Naive B cell (primary cell): ENCODE results near the gene TEX264. TPM values are rescaled to one million over a fixed set of nuclear protein-coding genes. Genes with fewer than 3 reads are reported as not detected.
"Not testable (repeated sequence)": the region's sequence is repeated elsewhere in the genome, so short reads cannot be mapped to it uniquely, and the experiment has no call there.

Source experiments
- ATAC-seq, 2 donors: fragments of 150-1000 bp; cut with Tn5 transposase; 2 replicates each; pipeline ENCODE4 v1.10.0; 2021; ENCODE audit warnings: low read depth in 2 of 2, mild to moderate bottlenecking in 2 of 2, moderate library complexity in 2 of 2
- DNase-seq: peaks from one replicate; pipeline ENCODE4 v3.0.0; 2022
- H3K27ac Mint-ChIP-seq, 6 donors: one replicate each; pipeline ENCODE4 v1.8.0; 2020 to 2022; ENCODE audit warnings: mild to moderate bottlenecking in 6 of 6, mixed read lengths in 6 of 6, moderate library complexity in 5 of 6, inconsistent platforms in 2 of 6
- H3K27me3 Mint-ChIP-seq, 3 donors: one replicate each; pipeline ENCODE4 v1.8.0; 2021 to 2022; ENCODE audit warnings: mixed read lengths in 3 of 3, mild to moderate bottlenecking in 1 of 3
- H3K36me3 Mint-ChIP-seq, 2 donors: one replicate each; pipeline ENCODE4 v1.8.0; 2020 to 2022; ENCODE audit warnings: mixed read lengths in 2 of 2, inconsistent platforms in 1 of 2, mild to moderate bottlenecking in 1 of 2
- H3K4me1 Mint-ChIP-seq, 3 donors: one replicate each; pipeline ENCODE4 v1.8.0; 2020 to 2022; ENCODE audit warnings: mixed read lengths in 3 of 3, inconsistent platforms in 1 of 3, mild to moderate bottlenecking in 1 of 3, moderate library complexity in 1 of 3
- H3K4me3 Mint-ChIP-seq, 8 donors: one replicate each; pipeline ENCODE4 v1.8.0; 2020 to 2022; ENCODE audit warnings: mild to moderate bottlenecking in 8 of 8, mixed read lengths in 8 of 8, moderate library complexity in 8 of 8, inconsistent platforms in 2 of 8
- H3K9me3 Mint-ChIP-seq, 7 donors: one replicate each; pipeline ENCODE4 v1.8.0; 2020 to 2022; ENCODE audit warnings: mixed read lengths in 7 of 7, mild to moderate bottlenecking in 5 of 7, inconsistent platforms in 2 of 7, moderate library complexity in 1 of 7
- polyA plus RNA-seq, 6 donors: library from polyadenylated mRNA; unstranded; fragments of 300-500 nt; fragmentation: Illumina TruSeq; gene quantifications; one replicate each; pipeline ENCODE4 v1.2.3, GENCODE V29; 2021; ENCODE audit warnings: low read depth in 6 of 6

Gene TEX264, protein sequence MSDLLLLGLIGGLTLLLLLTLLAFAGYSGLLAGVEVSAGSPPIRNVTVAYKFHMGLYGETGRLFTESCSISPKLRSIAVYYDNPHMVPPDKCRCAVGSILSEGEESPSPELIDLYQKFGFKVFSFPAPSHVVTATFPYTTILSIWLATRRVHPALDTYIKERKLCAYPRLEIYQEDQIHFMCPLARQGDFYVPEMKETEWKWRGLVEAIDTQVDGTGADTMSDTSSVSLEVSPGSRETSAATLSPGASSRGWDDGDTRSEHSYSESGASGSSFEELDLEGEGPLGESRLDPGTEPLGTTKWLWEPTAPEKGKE
- polyA plus RNA-seq = 100 to 1,000 TPM in 2 of 6 donors, 10 to 100 TPM in 4; 69.7 to 101 (median 87.2) TPM

DNA sequence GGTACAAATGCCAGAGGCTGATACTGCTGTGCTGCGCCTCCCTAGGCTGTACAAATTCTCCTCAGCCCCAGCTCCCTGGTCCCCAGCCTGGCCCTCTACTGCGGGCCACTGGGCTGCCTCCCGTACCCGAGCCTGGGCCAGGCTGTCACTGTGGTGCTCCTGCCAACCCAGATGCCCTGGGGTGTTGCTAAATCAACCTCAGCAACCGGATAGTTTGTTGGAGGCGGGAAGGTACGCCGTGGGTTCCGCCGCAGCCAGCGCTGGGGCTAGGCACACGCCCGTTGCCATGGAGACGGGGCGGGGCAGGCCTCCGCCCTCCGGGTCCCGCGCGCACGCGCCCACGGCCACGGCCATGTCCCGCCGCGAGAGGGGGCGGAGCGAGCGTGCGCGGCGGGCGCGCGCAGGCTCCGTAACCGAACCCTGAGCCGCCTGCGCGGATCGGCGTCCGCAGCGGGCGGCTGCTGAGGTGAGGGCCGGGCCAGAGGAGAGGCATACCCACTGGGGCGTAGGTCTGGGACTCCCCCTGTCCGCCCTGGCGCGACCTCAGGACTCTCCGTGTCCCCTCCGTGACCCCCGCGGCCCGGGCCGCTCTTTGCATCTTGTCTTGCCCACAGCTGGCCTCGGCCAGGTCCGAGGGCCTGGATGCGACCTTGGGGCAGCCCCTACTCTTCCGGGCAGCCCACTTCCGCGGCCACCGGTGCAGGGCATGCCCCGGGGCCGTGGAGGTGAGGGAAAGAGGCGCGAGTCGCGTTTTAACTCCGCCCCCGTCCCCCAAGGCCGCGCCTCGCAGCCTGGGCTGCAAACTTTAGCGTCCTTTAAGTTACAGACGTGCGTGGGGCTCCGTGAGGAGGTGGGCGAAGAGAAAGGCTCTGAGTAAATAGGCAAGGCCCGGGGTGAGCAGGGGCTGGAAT is at the start of gene TEX264:
Gene TEX264, plus strand, starts transcription at position 430 of the 911 bp plus-strand sequence. CDS start 3,053 bp downstream, outside the sequence.
- Mint-ChIP-seq H3K4me1 (peaks cover 47 to 71% (median 62%) of the 10 kb centered on the region in 3 donors), H3K9me3 (no peaks in the 10 kb centered on the region)

DNA sequence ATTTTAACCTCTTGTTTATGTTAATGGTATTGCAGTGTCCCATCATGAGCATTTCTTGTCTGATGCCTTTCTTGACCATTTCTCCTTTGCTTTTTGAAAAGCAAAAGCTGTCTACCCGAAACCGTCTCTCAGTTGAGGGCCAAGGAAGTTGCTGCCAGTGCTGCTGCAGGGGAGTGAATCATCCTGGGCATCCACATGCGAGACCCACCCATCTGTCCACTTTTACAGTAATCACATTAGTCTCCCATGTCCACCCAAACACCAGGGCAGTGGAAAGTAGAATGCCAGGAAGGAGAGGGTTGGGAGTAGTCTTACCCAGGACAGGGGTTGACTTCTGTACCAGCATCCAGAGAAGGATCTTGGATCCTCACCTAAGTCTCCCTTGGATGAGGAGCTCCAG is 48.6 kb upstream of the TEX264 start:
- no peak for DNase-seq
- Mint-ChIP-seq H3K9me3 (no peaks in the 10 kb centered on the region), H3K27ac (no peak overlapping the region), H3K36me3 (peaks cover 1 to 2% of the 10 kb centered on the region in 2 donors), H3K27me3 (no peaks in the 10 kb centered on the region), H3K4me3 (no peak overlapping the region), H3K4me1 (peaks cover 4 to 36% (median 10%) of the 10 kb centered on the region in 3 donors)
- no peak for ATAC-seq

More for the DNA sequence above, at the start of gene TEX264:
- Mint-ChIP-seq H3K36me3 (peaks cover 0 to 7% of the 10 kb centered on the region in 2 donors), H3K4me3 (peak within 1 kb of the TSS; percentile 89 to 96 (median 94)), H3K27me3 (no peaks in the 10 kb centered on the region), H3K27ac (peak within 1 kb of the TSS; percentile 72 to 97 (median 96))
- peak; percentile 79 for ATAC-seq
- peak; percentile 92 for DNase-seq

DNA sequence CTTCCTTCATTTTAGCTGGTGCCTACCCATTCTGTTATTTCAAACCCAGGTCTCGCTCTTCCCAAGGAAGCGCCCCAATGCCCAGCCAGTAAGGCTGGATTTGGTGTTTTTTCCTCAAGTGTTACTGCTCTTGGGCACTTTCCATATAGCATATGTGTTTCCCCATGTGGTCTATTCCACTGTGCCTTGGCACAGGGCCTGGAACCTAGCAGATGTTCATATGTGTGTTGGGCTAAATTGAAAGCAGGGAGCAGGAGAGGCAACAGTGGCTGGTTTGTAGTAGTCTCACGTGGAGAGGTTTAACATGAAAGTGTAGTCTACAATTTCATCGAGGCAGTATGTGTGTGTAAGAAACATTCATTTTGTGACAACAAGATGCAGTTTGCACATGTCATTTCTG is 48.2 kb upstream of the TEX264 start:
- no peaks in the 10 kb centered on the region for H3K9me3 Mint-ChIP-seq
- H3K4me3 Mint-ChIP-seq = no peak overlapping the region
- H3K27ac Mint-ChIP-seq = peak overlapping the region in 1 of 6 donors; percentile 42
- H3K4me1 Mint-ChIP-seq = peaks cover 3 to 36% (median 10%) of the 10 kb centered on the region in 3 donors
- no peaks in the 10 kb centered on the region for H3K27me3 Mint-ChIP-seq
- ATAC-seq = no peak
- no peak for DNase-seq
- H3K36me3 Mint-ChIP-seq = peaks cover 4 to 6% of the 10 kb centered on the region in 2 donors

DNA sequence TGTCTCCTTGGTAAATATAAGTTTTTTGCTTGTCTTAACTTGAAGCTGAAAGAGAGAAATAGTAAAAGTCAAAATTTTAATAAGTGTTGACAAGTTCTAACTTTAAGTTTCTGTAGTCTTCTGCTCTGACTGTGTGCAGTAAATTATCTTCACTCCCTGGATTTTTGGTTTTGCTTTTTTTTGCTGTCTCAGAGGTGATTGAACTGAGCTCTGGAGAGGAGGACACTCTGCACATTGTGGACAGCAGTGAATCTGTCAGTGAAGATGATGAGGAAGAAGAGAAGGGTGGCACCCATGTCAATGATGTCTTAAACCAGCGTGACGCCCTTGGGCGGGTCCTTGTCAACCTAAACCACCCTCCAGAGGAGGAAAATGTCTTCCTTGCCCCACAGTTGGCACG is 40.5 kb upstream of the TEX264 start:
- peaks cover 0 to 2% (median 0%) of the 10 kb centered on the region in 7 donors for H3K9me3 Mint-ChIP-seq
- H3K27ac Mint-ChIP-seq = peak overlapping the region in 2 of 6 donors; percentile 6 to 47
- no peak for ATAC-seq
- no peaks in the 10 kb centered on the region for H3K27me3 Mint-ChIP-seq
- no peak overlapping the region for H3K4me3 Mint-ChIP-seq
- peaks cover 0 to 5% (median 0%) of the 10 kb centered on the region in 3 donors for H3K4me1 Mint-ChIP-seq
- no peak for DNase-seq
- peaks cover 31 to 47% of the 10 kb centered on the region in 2 donors for H3K36me3 Mint-ChIP-seq

DNA sequence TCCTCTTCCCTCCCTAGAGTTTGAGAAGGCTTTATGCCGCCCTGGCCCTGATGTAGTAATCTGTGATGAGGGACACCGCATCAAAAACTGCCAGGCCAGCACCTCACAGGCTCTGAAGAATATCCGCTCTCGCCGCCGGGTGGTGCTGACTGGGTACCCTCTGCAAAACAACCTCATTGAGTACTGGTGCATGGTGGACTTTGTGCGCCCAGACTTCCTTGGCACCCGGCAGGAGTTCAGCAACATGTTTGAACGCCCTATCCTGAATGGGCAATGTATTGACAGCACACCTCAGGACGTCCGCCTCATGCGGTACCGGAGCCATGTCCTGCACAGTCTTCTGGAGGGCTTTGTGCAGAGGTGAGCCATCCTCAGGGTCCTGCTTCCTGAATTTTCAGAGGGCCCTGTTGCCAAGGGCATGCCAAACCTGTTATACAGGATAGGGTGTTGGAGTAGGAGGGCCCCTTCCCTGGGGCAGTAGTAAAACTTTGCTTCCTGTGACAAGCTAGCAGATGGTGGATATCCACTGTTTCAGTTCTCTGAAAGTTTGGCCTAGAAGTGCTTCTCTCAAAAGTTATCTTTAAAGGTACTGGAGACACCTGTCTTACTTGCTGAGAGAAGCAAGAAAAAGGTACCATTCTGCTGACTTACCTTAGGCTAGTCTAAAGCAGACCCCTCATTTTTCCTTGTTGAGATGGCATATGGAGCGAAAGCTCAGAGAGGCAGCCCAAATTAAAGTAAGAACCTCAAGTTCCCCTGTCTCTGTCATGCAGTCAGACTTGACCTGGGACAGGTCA is 33.7 kb upstream of the TEX264 start:
- H3K36me3 Mint-ChIP-seq = peaks cover 43 to 44% of the 10 kb centered on the region in 2 donors
- H3K27ac Mint-ChIP-seq = peak overlapping the region in 1 of 6 donors; percentile 13
- DNase-seq = no peak
- no peaks in the 10 kb centered on the region for H3K9me3 Mint-ChIP-seq
- H3K4me3 Mint-ChIP-seq = peak overlapping the region in 1 of 8 donors; percentile 22
- no peak for ATAC-seq
- no peaks in the 10 kb centered on the region for H3K4me1 Mint-ChIP-seq
- H3K27me3 Mint-ChIP-seq = no peaks in the 10 kb centered on the region

DNA sequence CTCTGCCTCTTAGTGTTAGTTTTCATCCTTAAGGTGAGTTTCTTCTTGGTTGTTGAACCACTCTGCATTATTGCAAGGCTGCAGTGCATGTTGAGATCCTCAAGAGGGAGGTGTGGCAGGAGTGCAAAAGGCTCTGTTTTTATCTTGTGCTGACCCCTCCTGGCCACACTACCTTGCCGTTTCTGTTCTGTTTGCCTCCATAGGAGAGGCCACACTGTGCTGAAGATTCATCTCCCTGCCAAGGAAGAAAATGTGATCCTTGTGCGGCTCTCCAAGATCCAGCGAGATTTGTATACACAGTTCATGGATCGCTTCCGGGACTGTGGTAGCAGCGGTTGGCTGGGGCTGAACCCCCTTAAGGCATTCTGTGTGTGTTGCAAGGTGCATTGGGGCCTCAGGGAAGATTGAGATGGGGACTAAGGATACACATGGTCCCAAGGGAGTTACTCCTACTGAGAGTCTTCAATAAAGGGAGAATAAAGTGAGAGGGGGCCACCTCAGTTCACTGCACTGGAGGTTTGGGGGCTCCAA is 33.0 kb upstream of the TEX264 start:
- DNase-seq (peak; percentile 10), ATAC-seq (peak; percentile 35 to 41)
- Mint-ChIP-seq H3K36me3 (peaks cover 44% of the 10 kb centered on the region in 2 donors), H3K27ac (peak overlapping the region in 2 of 6 donors; percentile 13 to 79), H3K27me3 (no peaks in the 10 kb centered on the region), H3K4me1 (no peaks in the 10 kb centered on the region), H3K9me3 (no peaks in the 10 kb centered on the region), H3K4me3 (no peak overlapping the region)

DNA sequence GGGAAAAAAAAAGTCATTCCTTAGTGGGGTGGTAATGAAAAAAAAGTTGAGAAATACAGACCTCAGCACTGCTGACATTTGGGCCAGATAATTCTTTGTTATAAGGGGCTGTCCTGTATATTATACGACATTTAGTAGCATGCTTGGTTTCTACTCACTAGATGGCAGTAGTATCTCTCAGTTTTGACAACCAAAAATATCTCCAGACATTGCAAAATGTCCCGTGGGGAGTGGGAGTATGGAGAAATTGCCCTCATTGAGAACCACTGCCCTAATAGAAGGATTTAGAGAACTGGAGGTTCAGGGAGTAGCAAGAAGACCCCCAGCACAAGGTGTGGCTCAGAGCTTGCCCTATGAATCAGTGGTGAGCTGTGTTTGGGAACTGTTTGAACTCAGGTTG is 28.6 kb upstream of the TEX264 start:
- H3K4me3 Mint-ChIP-seq = no peak overlapping the region
- H3K36me3 Mint-ChIP-seq = peaks cover 53 to 56% of the 10 kb centered on the region in 2 donors
- ATAC-seq (no peak), DNase-seq (no peak)
- H3K27ac Mint-ChIP-seq = no peak overlapping the region
- H3K9me3 Mint-ChIP-seq = no peaks in the 10 kb centered on the region
- H3K27me3 Mint-ChIP-seq = no peaks in the 10 kb centered on the region
- H3K4me1 Mint-ChIP-seq = no peaks in the 10 kb centered on the region

DNA sequence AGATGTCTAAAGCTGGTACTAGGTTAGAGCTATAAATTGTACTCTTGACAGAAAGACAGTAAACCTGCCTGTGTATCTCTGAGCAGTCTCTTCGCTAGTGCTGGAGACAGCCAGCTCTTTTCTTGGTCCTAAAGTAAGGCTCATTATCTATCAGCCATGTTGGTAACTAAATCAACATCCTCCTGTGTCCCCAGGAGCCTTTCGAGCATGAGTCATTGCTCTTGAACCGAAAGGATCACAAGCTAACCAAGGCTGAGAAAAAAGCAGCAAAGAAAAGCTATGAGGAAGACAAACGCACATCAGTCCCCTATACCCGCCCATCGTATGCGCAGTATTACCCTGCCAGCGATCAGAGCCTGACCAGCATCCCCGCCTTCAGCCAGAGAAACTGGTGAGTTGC is 25.0 kb upstream of the TEX264 start:
- ATAC-seq = no peak
- Mint-ChIP-seq H3K4me1 (no peaks in the 10 kb centered on the region), H3K27ac (peak overlapping the region in 1 of 6 donors; percentile 24), H3K27me3 (no peaks in the 10 kb centered on the region), H3K9me3 (peaks cover 0 to 2% (median 0%) of the 10 kb centered on the region in 7 donors), H3K4me3 (no peak overlapping the region), H3K36me3 (peaks cover 55 to 56% of the 10 kb centered on the region in 2 donors)
- no peak for DNase-seq

DNA sequence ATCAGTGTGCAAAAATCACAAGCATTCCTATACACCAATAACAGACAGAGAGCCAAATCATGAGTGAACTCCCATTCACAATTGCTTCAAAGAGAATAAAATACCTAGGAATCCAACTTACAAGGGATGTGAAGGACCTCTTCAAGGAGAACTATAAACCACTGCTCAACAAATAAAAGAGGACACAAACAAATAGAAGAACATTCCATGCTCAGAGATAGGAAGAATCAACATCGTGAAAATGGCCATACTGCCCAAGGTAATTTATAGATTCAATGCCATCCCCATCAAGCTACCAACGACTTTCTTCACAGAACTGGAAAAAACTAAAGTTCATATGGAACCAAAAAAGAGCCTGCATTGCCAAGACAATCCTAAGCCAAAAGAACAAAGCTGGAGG is 18.9 kb upstream of the TEX264 start:
- Mint-ChIP-seq H3K27ac (peak overlapping the region in 1 of 6 donors; percentile 56), H3K36me3 (peaks cover 24 to 34% of the 10 kb centered on the region in 2 donors)
- ATAC-seq, H3K9me3 Mint-ChIP-seq, H3K4me3 Mint-ChIP-seq, H3K4me1 Mint-ChIP-seq, DNase-seq, H3K27me3 Mint-ChIP-seq: not testable (repeated sequence)

DNA sequence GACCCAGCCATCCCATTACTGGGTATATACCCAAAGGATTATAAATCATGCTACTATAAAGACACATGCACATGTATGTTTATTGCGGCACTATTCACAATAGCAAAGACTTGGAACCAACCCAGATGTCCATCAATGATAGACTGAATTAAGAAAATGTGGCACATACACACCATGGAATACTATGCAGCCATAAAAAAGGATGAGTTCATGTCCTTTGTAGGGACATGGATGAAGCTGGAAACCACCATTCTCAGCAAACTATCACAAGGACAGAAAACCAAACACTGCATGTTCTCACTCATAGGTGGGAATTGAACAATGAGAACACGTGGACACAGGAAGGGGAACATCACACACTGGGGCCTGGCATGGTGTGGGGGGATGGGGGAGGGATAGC is 17.6 kb upstream of the TEX264 start:
- not testable (repeated sequence) for H3K4me1 Mint-ChIP-seq, H3K9me3 Mint-ChIP-seq, DNase-seq, H3K4me3 Mint-ChIP-seq, ATAC-seq, H3K27ac Mint-ChIP-seq, H3K27me3 Mint-ChIP-seq
- H3K36me3 Mint-ChIP-seq = peaks cover 33 to 45% of the 10 kb centered on the region in 2 donors

DNA sequence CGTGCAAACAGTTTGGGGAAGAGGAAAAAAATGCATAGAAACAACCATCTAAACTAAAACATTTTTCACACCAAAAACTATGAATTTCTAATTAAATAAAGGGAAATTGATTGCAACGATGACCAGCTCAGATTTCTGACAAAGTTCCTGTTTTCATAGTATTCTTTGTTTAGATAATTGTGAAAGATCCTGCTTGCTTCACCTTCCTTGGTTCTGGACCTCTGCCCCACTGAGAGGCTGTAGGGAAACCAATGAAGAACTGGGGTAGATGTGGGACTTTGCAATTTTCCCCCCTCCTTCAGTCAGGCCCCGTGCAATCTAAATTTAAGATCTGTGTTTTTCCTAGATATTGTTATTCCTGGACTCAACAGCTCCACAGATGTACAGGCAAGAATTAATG is 13.8 kb upstream of the TEX264 start:
- H3K36me3 Mint-ChIP-seq = peaks cover 15 to 31% of the 10 kb centered on the region in 2 donors
- no peak overlapping the region for H3K4me3 Mint-ChIP-seq
- H3K9me3 Mint-ChIP-seq = peaks cover 0 to 6% (median 0%) of the 10 kb centered on the region in 7 donors
- ATAC-seq (no peak), DNase-seq (no peak)
- peak overlapping the region in 1 of 6 donors; percentile 81 for H3K27ac Mint-ChIP-seq
- no peaks in the 10 kb centered on the region for H3K27me3 Mint-ChIP-seq
- no peaks in the 10 kb centered on the region for H3K4me1 Mint-ChIP-seq

DNA sequence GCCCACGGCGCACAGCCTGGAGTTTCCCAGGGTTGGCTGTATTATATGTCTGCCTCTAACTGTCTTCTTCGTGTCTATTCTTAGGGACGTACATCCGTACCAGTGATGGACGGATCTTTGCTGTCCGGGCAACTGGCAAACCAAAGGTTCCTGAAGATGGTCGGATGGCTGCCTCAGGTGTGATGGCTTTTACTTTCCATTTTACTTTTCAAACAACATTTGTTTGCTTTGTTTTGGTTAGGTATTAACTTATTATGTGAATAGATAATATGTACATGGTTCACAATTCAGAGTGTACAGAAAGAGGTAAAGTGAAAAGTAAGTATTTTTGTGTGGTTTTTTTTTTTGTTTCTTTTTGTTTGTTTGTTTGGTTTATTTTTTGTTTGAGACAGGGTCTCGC is 11.1 kb upstream of the TEX264 start:
- Mint-ChIP-seq H3K4me1 (peaks cover 0 to 5% (median 0%) of the 10 kb centered on the region in 3 donors), H3K27ac (no peak overlapping the region), H3K36me3 (peaks cover 25 to 31% of the 10 kb centered on the region in 2 donors)

More for the DNA sequence above, 11.1 kb upstream of the TEX264 start:
- DNase-seq (no peak), ATAC-seq (no peak)
- Mint-ChIP-seq H3K27me3 (no peaks in the 10 kb centered on the region), H3K9me3 (no peaks in the 10 kb centered on the region), H3K4me3 (no peak overlapping the region)
